Measurements from ENCODE around the gene GGCT. TPM values are rescaled to one million over a fixed set of nuclear protein-coding genes. Genes with fewer than 3 reads are reported as not detected.

Gene GGCT
- total and polyA plus RNA-seq, 2 of the 8 experiments (the other 6 are each of a cell fraction or from before 2014, with no cell fraction given) = 50.0 to 129 TPM

DNA sequence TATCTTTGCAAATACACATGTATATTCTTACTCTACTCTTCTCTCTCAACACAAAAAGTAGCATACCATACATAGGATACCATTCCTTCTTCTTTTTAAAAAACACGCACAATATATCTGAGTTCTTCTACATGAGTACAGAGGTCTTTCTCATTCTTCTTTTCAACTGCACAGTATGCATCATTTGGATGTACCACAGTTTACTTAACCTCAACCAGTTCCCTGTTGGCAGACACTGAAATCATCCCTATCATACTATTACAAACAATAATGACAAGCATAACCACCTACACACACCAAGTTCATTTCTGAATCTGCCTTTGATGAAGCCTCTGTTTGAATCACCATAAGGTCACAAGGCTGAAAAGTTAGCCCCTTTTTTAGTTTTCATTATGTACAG is 25.7 kb upstream of the GGCT start (continued):
- no peak for TF ChIP-seq SIX5 (IDR thresholded peaks at IDR 0.05; ENCODE audit: low read depth, low read length)
- TF ChIP-seq SUZ12 (IDR thresholded peaks at IDR 0.05; ENCODE audit: low read length) = no peak
- TF ChIP-seq NRF1 (IDR thresholded peaks at IDR 0.05; ENCODE audit: low read depth, low read length) = no peak
- TF ChIP-seq RXRA (IDR thresholded peaks at IDR 0.05; ENCODE audit: insufficient read depth, low read depth, low read length) = no peak
- no peak for TF ChIP-seq SIN3A (conservative IDR thresholded peaks at IDR 0.05 in 1 of 2, IDR thresholded peaks at IDR 0.05 in 1 of 2; ENCODE audit: low read depth in 1 of 2, low read length in 2 of 2)
- no peak for TF ChIP-seq POU5F1 (IDR thresholded peaks at IDR 0.05; ENCODE audit: low read depth, low read length)

Data from H1 (cell line).